Breast epithelium (tissue), 3 donors: ENCODE measurements around the gene MSH2.

ENCODE experiments used
- POLR2A ChIP-seq: fragments of 450-650 bp; IDR thresholded peaks from one replicate; pipeline ENCODE4 v1.6.1; 2016; ENCODE audit warnings: antibody characterized with exemption, mild to moderate bottlenecking, moderate library complexity
- POLR2AphosphoS5 ChIP-seq, 3 donors: sonication (generic); formaldehyde crosslinking; IDR thresholded peaks; one replicate each; pipeline ENCODE4 v1.6.1; 2017; ENCODE audit warnings: antibody characterized with exemption in 3 of 3
- TF ChIP-seq, protein P1 (sequence below), 3 donors: fragments of 450-650 bp; IDR thresholded peaks; one replicate each; pipeline ENCODE4 v1.5.1; 2016 to 2017; ENCODE audit warnings: antibody characterized with exemption in 3 of 3, mild to moderate bottlenecking in 3 of 3, moderate library complexity in 3 of 3

GRCh38 chr2:47488870-47489584, 86.1 kb downstream of the MSH2 start:
- TF ChIP-seq, protein P1, sequence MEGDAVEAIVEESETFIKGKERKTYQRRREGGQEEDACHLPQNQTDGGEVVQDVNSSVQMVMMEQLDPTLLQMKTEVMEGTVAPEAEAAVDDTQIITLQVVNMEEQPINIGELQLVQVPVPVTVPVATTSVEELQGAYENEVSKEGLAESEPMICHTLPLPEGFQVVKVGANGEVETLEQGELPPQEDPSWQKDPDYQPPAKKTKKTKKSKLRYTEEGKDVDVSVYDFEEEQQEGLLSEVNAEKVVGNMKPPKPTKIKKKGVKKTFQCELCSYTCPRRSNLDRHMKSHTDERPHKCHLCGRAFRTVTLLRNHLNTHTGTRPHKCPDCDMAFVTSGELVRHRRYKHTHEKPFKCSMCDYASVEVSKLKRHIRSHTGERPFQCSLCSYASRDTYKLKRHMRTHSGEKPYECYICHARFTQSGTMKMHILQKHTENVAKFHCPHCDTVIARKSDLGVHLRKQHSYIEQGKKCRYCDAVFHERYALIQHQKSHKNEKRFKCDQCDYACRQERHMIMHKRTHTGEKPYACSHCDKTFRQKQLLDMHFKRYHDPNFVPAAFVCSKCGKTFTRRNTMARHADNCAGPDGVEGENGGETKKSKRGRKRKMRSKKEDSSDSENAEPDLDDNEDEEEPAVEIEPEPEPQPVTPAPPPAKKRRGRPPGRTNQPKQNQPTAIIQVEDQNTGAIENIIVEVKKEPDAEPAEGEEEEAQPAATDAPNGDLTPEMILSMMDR (IDR thresholded peaks at IDR 0.05) = no peak
- TF ChIP-seq POLR2AphosphoS5 (IDR thresholded peaks at IDR 0.05) (no peak), POLR2A (no peak)
